Measurements from ENCODE around the gene ZFC3H1.
"Not testable (repeated sequence)": the region's sequence is repeated elsewhere in the genome, so short reads cannot be mapped to it uniquely, and the experiment has no call there.

ZFC3H1 gene

DNA sequence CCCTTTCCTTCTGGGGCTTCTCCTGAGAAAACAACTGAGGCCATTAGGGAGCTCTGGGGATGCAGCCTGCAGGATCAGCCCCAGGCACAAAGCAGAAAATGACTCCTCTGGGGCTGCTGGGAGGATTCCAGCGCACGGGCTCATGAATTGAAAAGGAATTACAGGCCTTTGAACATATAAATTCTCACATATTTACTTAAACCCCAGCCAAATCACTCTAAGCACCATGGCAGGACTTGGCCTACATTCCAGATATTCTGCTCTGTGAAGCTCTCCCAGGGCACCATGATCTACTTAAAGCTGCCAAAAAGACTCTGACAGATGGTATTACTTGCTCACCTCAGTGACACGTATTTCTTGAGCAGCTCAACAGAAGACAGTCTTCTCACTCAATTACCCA lies 87.2 kb downstream of the ZFC3H1 start:
- no peak for DNase-seq (ENCODE audit: low read depth in 2 of 2)
- H3K4me3 ChIP-seq (replicated peaks in 1 of 2; ENCODE audit: low read depth in 2 of 2, low read length in 2 of 2): no peak overlapping the region
- TF ChIP-seq, protein P1, sequence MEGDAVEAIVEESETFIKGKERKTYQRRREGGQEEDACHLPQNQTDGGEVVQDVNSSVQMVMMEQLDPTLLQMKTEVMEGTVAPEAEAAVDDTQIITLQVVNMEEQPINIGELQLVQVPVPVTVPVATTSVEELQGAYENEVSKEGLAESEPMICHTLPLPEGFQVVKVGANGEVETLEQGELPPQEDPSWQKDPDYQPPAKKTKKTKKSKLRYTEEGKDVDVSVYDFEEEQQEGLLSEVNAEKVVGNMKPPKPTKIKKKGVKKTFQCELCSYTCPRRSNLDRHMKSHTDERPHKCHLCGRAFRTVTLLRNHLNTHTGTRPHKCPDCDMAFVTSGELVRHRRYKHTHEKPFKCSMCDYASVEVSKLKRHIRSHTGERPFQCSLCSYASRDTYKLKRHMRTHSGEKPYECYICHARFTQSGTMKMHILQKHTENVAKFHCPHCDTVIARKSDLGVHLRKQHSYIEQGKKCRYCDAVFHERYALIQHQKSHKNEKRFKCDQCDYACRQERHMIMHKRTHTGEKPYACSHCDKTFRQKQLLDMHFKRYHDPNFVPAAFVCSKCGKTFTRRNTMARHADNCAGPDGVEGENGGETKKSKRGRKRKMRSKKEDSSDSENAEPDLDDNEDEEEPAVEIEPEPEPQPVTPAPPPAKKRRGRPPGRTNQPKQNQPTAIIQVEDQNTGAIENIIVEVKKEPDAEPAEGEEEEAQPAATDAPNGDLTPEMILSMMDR (IDR thresholded peaks at IDR 0.05; ENCODE audit: low read depth, low read length): no peak

DNA sequence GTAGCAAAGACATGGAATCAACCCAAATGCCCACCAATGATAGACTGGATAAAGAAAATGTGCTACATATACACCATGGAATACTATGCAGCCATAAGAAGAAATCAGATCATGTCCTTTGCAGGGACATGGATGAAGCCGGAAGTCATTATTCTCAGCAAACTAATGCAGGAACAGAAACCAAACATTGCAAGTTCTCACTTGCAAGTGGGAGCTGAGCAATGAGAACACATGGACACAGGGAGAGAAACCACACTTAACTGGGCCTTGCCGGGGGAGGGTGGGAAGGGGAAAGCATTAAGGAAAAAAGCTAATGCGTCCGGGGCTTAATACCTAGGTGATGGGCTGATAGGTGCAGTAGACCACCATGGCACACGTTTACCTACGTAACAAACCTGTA lies 93.8 kb downstream of the ZFC3H1 start:
- H3K4me3 ChIP-seq (replicated peaks in 1 of 2; ENCODE audit: low read depth in 2 of 2, low read length in 2 of 2); DNase-seq (ENCODE audit: low read depth in 2 of 2): not testable (repeated sequence)

DNA sequence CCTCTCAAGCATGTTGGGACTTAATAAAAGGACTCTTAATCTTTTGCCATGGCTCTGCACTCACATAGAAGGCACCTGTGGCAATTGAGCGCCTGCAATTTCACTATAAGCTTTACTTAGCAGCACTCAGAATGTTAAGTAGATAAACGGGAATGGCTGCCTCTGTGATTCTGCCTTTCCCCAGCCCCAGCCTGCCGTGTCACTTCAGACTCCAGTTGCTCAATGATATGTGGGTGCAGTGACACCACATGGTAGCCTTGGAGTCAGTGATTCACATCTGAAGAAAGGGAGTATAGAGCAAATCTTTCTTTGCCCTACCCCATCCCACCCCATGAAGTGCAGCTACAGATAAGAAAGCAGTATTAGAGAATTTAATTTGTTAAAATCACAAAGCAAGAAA lies 96.1 kb downstream of the ZFC3H1 start:
- no peak overlapping the region for H3K4me3 ChIP-seq (replicated peaks in 1 of 2; ENCODE audit: low read depth in 2 of 2, low read length in 2 of 2)
- DNase-seq (ENCODE audit: low read depth in 2 of 2): no peak

DNA sequence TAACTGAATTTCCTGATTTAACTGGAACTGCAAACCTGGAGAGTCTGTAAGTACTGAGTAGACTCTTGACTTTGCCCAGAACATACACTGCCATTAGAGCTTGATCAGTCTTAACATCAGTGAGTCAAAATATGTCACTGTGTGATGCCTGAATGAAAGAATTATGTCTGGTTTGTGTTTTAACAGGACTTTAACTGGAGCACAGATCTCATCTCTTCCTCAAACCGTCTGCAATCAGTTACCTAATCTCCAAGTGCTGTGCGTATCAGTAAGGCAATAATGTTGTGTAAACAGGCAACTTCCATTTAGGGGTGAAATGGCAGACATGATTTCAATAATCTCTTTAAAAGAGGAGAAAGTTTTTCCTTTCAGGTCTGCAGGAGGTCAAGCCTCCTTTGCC lies 97.0 kb downstream of the ZFC3H1 start:
- no peak for DNase-seq (ENCODE audit: low read depth in 2 of 2)
- TF ChIP-seq, protein P1 (IDR thresholded peaks at IDR 0.05; ENCODE audit: low read depth, low read length): no peak
- no peak overlapping the region for H3K4me3 ChIP-seq (replicated peaks in 1 of 2; ENCODE audit: low read depth in 2 of 2, low read length in 2 of 2)

More for the DNA sequence above, 96.1 kb downstream of the ZFC3H1 start:
- TF ChIP-seq, protein P1 (IDR thresholded peaks at IDR 0.05; ENCODE audit: low read depth, low read length): no peak

DNA sequence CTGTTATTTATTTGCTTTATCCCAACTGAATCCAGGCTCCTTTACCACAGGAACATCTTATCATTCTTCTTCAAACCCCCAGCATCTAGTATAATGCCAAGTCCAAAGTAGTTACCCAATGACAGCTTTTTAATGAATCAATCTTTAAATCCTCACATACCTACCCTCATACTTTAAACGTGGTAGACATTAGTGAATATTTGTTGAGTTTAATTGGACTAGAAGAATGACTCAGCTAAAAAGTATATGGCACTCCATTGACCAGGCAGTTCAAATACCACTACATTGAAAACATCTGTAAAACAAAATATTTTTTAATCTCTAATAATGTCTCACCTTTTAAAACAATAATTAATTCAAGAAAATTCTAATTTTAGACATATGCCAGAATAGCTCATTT lies 98.1 kb downstream of the ZFC3H1 start:
- TF ChIP-seq, protein P1 (IDR thresholded peaks at IDR 0.05; ENCODE audit: low read depth, low read length): no peak
- DNase-seq (ENCODE audit: low read depth in 2 of 2): no peak
- H3K4me3 ChIP-seq (replicated peaks in 1 of 2; ENCODE audit: low read depth in 2 of 2, low read length in 2 of 2): no peak overlapping the region

DNA sequence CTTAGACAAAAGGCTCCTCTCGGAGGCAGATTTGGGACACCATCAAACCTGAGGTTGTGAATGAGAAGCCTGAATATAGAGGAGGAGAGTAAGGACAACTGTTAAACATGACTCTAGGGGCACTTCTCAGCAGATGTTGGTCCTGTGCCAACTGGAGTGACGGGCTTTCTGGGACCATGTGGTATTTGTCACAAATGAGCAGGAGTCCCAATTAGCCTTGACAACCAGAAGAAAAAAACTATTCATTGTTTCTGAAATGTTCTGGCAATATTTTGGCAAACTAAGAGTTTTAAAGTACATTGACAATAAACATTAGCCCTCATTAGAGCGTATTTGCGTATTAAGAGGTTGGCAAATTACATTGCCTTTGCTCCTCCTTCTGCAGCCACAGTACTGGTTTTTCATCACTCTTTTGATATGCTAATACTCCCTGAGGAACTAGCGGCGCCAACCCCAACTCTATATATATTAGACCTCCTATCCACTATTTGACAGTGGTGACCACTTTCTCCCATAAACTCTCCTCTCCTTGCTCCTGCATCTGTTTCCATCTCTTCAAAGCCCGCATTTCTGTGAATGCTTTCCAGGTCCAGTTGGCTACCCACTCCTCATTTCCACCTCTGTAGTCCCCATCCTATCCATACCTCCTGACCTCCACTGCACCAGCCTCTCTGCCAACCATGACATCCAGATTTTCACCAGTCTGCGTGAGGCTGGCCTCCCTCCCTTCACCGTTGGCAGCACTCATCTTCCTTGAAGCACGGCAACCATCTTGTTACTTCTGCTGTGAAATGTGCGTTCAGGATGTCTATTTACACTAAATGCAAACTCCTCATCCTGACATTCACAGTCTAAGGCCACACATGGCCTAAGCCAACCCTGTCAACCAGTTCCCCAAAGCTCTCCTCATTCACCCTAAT lies 100.7 kb downstream of the ZFC3H1 start:
- TF ChIP-seq, protein P1 (IDR thresholded peaks at IDR 0.05; ENCODE audit: low read depth, low read length): no peak
- H3K4me3 ChIP-seq (replicated peaks in 1 of 2; ENCODE audit: low read depth in 2 of 2, low read length in 2 of 2): no peak overlapping the region
- DNase-seq (ENCODE audit: low read depth in 2 of 2): no peak

Measured in cardiac fibroblast (primary cell).